Fibroblast of peridontal ligament (primary cell): Measurements from ENCODE around the gene XRCC1.
A peak's percentile ranks its signal among the peaks of the same experiment; 100 is the strongest.
"Not testable (repeated sequence)": the region's sequence is repeated elsewhere in the genome, so short reads cannot be mapped to it uniquely, and the experiment has no call there.

Experiments used
- DNase-seq: peaks from one replicate; pipeline ENCODE4 v3.0.0-alpha.2; 2010; ENCODE audit errors: extremely low read depth

XRCC1 gene

GRCh38 chr19:43575955-43576878, 890 bp upstream of the XRCC1 start:
- DNase-seq = no peak

- peak; percentile 7 for DNase-seq
These were observed 737 bp downstream of the XRCC1 start for GRCh38 chr19:43574424-43575155.

- DNase-seq = no peak
These were observed 3.1 kb downstream of the XRCC1 start for GRCh38 chr19:43572171-43572588.

GRCh38 chr19:43570174-43570791, 5.0 kb downstream of the XRCC1 start:
- no peak for DNase-seq

- no peak for DNase-seq
These were observed 5.7 kb downstream of the XRCC1 start for GRCh38 chr19:43569657-43570056.

- DNase-seq = no peak
These were observed 10.5 kb downstream of the XRCC1 start for GRCh38 chr19:43564800-43565199.

- no peak for DNase-seq
These were observed 11.4 kb downstream of the XRCC1 start for GRCh38 chr19:43563816-43564457.

- DNase-seq = peak; percentile 78
These were observed 12.6 kb downstream of the XRCC1 start for GRCh38 chr19:43562698-43563241.

- no peak for DNase-seq
These were observed 13.1 kb downstream of the XRCC1 start for GRCh38 chr19:43562226-43562697.

- no peak for DNase-seq
These were observed 14.0 kb downstream of the XRCC1 start for GRCh38 chr19:43561139-43561970.

- DNase-seq = peak; percentile 32
These were observed 14.6 kb downstream of the XRCC1 start for GRCh38 chr19:43560687-43561086.

GRCh38 chr19:43555185-43555770, 20.0 kb downstream of the XRCC1 start:
- peak; percentile 73 for DNase-seq

GRCh38 chr19:43554317-43554895, 20.9 kb downstream of the XRCC1 start:
- DNase-seq = no peak

- DNase-seq = no peak
These were observed 21.7 kb downstream of the XRCC1 start for GRCh38 chr19:43553656-43554055.

GRCh38 chr19:43552616-43553015, 22.7 kb downstream of the XRCC1 start:
- DNase-seq = no peak

GRCh38 chr19:43552198-43552450, 23.2 kb downstream of the XRCC1 start:
- no peak for DNase-seq

- no peak for DNase-seq
These were observed 23.7 kb downstream of the XRCC1 start for GRCh38 chr19:43551399-43552197.

- DNase-seq = no peak
These were observed 26.6 kb downstream of the XRCC1 start for GRCh38 chr19:43548706-43549105.

- DNase-seq = not testable (repeated sequence)
These were observed 27.4 kb downstream of the XRCC1 start for GRCh38 chr19:43547926-43548325.
